WTC11 (cell line): ENCODE data around the gene EHD4. TPM values are rescaled to one million over a fixed set of nuclear protein-coding genes. Genes with fewer than 3 reads are reported as not detected.

Experiments
- ATAC-seq: fragments of 200-7000 bp; cut with Tn5 transposase; 2 replicates; pipeline ENCODE4 v1.10.0; 2021; ENCODE audit warnings: mild to moderate bottlenecking, moderate library complexity
- CTCF ChIA-PET: fragments of 300-600 bp; sonication (Branson Sonifier 250); formaldehyde crosslinking; loops from one replicate; lab custom pipeline; 2021; ENCODE audit warnings: antibody characterized with exemption; lab: Charles Lee
- POLR2A ChIA-PET: fragments of 350-600 bp; sonication (Branson Sonifier 250); formaldehyde crosslinking; loops from one replicate; lab custom pipeline; 2021; ENCODE audit warnings: antibody characterized with exemption; lab: Charles Lee
- DNase-seq: peaks from one replicate; pipeline ENCODE4 v3.0.0; 2021; ENCODE audit warnings: low spot score
- H3K27ac Mint-ChIP-seq: 2 replicates; pipeline ENCODE4 v1.8.0; 2021; ENCODE audit warnings: mixed read lengths
- H3K27me3 Mint-ChIP-seq: 2 replicates; pipeline ENCODE4 v1.8.0; 2021; ENCODE audit warnings: low read depth, mild to moderate bottlenecking, moderate library complexity, mixed read lengths
- H3K36me3 Mint-ChIP-seq: 2 replicates; pipeline ENCODE4 v1.8.0; 2021; ENCODE audit warnings: mixed read lengths
- H3K4me1 Mint-ChIP-seq: 2 replicates; pipeline ENCODE4 v1.8.0; 2022; ENCODE audit warnings: mixed read lengths
- H3K4me3 Mint-ChIP-seq: 2 replicates; pipeline ENCODE4 v1.8.0; 2021; ENCODE audit warnings: mild to moderate bottlenecking, moderate library complexity, mixed read lengths
- H3K9me3 Mint-ChIP-seq: 2 replicates; pipeline ENCODE4 v1.8.0; 2021; ENCODE audit warnings: mixed read lengths
- AR ChIP-seq: fragments of 250-450 bp; sonication (Bioruptor Pico); IDR thresholded peaks from 2 replicates; pipeline ENCODE4 v1.9.0; 2021; ENCODE audit warnings: mild to moderate bottlenecking
- ARID4B ChIP-seq: sonication (generic); formaldehyde crosslinking; IDR thresholded peaks from 2 replicates; pipeline ENCODE4 v1.8.0; 2023; ENCODE audit warnings: missing genetic modification reagents, mild to moderate bottlenecking, borderline replicate concordance
- CREM ChIP-seq: sonication (generic); formaldehyde crosslinking; IDR thresholded peaks from 2 replicates; pipeline ENCODE4 v1.8.1; 2022; ENCODE audit warnings: mild to moderate bottlenecking, missing genetic modification reagents, moderate library complexity
- HMGA2 ChIP-seq: fragments of 250-450 bp; sonication (Bioruptor Pico); IDR thresholded peaks from 2 replicates; pipeline ENCODE4 v1.4.0; 2021; ENCODE audit warnings: mild to moderate bottlenecking, moderate library complexity
- MYBL2 ChIP-seq: sonication (generic); formaldehyde crosslinking; IDR thresholded peaks from 2 replicates; pipeline ENCODE4 v1.8.1; 2023; ENCODE audit warnings: mild to moderate bottlenecking, moderate library complexity, missing genetic modification reagents
- NFE2L1 ChIP-seq: sonication (generic); formaldehyde crosslinking; IDR thresholded peaks from 2 replicates; pipeline ENCODE4 v1.8.1; 2023; ENCODE audit warnings: missing genetic modification reagents
- OVOL2 ChIP-seq: fragments of 250-450 bp; sonication (Bioruptor Pico); IDR thresholded peaks from 2 replicates; pipeline ENCODE4 v1.9.0; 2021; ENCODE audit warnings: mild to moderate bottlenecking, borderline replicate concordance
- RELA ChIP-seq: sonication (generic); formaldehyde crosslinking; IDR thresholded peaks from 2 replicates; pipeline ENCODE4 v1.8.1; 2022; ENCODE audit warnings: missing genetic modification reagents, mild to moderate bottlenecking, borderline replicate concordance
- SMAD4 ChIP-seq: sonication (generic); formaldehyde crosslinking; IDR thresholded peaks from 2 replicates; pipeline ENCODE4 v1.8.0; 2022; ENCODE audit warnings: mild to moderate bottlenecking, missing genetic modification reagents
- STAT6 ChIP-seq: sonication (generic); formaldehyde crosslinking; conservative IDR thresholded peaks from 2 replicates; pipeline ENCODE4 v1.8.1; 2023; ENCODE audit warnings: mild to moderate bottlenecking, low read depth, missing genetic modification reagents, moderate library complexity
- TEAD4 ChIP-seq: sonication (generic); formaldehyde crosslinking; IDR thresholded peaks from 2 replicates; pipeline ENCODE4 v1.8.0; 2022; ENCODE audit warnings: mild to moderate bottlenecking, missing genetic modification reagents
- ZMAT4 ChIP-seq: fragments of 250-450 bp; sonication (Bioruptor Pico); IDR thresholded peaks from 2 replicates; pipeline ENCODE4 v1.9.0; 2021; ENCODE audit warnings: mild to moderate bottlenecking
- ZNF263 ChIP-seq: sonication (generic); formaldehyde crosslinking; IDR thresholded peaks from 2 replicates; pipeline ENCODE4 v1.8.1; 2022; ENCODE audit warnings: low read depth, mild to moderate bottlenecking, moderate library complexity, missing genetic modification reagents
- ZNF423 ChIP-seq: fragments of 250-450 bp; sonication (Bioruptor Pico); IDR thresholded peaks from 2 replicates; pipeline ENCODE4 v2.1.2; 2022; ENCODE audit warnings: mild to moderate bottlenecking, moderate library complexity
- total RNA-seq: library from RNA; stranded (reverse); gene quantifications from 3 replicates; pipeline ENCODE4 v1.2.3, GENCODE V29; 2021
- TF ChIP-seq, protein P1 (sequence below): fragments of 250-450 bp; sonication (Bioruptor Pico); IDR thresholded peaks from 2 replicates; pipeline ENCODE4 v1.9.0; 2021; ENCODE audit warnings: moderate library complexity, mild to moderate bottlenecking, inconsistent platforms, borderline replicate concordance

Gene EHD4
- total RNA-seq, 1 experiment from 2014 or later, result 23.9 TPM

DNA sequence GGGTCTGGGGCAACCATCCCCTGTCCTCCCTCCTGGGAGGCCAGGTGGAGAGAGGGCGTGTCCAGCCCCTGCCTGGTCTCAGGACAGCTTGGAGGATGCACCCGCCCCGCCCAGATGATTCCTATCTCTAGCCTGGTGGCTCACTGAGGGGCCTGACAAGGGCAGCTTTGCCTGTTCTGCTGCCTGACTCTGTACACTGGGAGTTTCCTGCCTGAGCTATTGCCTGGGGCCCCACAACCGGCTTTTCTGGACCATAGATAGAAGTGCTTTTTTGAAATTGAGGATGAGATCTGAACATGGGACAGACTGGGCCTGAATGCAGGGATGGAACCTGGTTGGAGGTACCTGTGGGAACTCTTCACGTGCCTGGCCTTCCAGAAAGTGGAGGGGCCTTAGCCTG, 49.2 kb upstream of the EHD4 start:
- ATAC-seq (no peak), DNase-seq (no peak)
- CTCF ChIA-PET, result no interaction called here
- TF ChIP-seq, protein P1, sequence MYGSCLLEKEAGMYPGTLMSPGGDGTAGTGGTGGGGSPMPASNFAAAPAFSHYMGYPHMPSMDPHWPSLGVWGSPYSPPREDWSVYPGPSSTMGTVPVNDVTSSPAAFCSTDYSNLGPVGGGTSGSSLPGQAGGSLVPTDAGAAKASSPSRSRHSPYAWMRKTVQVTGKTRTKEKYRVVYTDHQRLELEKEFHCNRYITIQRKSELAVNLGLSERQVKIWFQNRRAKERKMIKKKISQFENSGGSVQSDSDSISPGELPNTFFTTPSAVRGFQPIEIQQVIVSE (CRISPR knock-in tag), result no peak
- TF ChIP-seq SMAD4 (CRISPR knock-in tag), result no peak
- TF ChIP-seq HMGA2, result no peak
- TF ChIP-seq CREM (CRISPR knock-in tag), result no peak
- no peak for TF ChIP-seq TEAD4
- no peak for TF ChIP-seq ZNF263 (CRISPR knock-in tag)
- TF ChIP-seq AR (CRISPR knock-in tag), result no peak
- TF ChIP-seq NFE2L1 (CRISPR knock-in tag), result no peak
- no peak for TF ChIP-seq ZMAT4 (CRISPR knock-in tag)
- TF ChIP-seq RELA (CRISPR knock-in tag), result no peak
- TF ChIP-seq STAT6 (CRISPR knock-in tag), result no peak
- no peak for TF ChIP-seq ZNF423 (CRISPR knock-in tag)
- TF ChIP-seq OVOL2 (CRISPR knock-in tag), result no peak
- no peak for TF ChIP-seq MYBL2 (CRISPR knock-in tag)
- no peak for TF ChIP-seq ARID4B (CRISPR knock-in tag)
- POLR2A ChIA-PET, result no interaction called here
- Mint-ChIP-seq H3K9me3 (peaks cover 58% of the 10 kb centered on the region), H3K27ac (no peak overlapping the region), H3K36me3 (peaks cover 32% of the 10 kb centered on the region), H3K4me3 (no peak overlapping the region), H3K27me3 (peaks cover 12% of the 10 kb centered on the region), H3K4me1 (no peaks in the 10 kb centered on the region)
